ENCODE measurements around the gene PLAAT4.
"Not testable (repeated sequence)": the region's sequence is repeated elsewhere in the genome, so short reads cannot be mapped to it uniquely, and the experiment has no call there.

The PLAAT4 gene

DNA sequence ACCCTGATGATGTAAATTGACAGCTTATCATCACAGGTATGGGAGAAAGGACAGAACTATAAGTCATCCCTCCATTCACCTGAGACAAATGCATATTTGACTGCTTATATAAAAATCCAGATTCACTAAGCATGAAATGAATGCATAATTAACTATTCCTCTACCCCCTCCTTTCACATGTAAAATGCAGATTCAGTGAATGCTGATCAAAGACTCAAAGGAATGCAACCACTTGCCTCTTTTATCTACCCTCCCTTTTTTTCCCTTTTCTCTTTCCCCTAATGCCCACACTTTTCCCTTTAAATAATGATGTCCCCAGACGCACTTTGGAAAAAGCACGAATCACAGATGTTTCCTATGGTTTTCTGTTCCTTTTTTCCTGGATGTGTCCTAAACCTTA, 4.5 kb upstream of the PLAAT4 start:
- H3K4me3 ChIP-seq (ENCODE audit: low read length): no peak overlapping the region
- TF ChIP-seq, protein P1, sequence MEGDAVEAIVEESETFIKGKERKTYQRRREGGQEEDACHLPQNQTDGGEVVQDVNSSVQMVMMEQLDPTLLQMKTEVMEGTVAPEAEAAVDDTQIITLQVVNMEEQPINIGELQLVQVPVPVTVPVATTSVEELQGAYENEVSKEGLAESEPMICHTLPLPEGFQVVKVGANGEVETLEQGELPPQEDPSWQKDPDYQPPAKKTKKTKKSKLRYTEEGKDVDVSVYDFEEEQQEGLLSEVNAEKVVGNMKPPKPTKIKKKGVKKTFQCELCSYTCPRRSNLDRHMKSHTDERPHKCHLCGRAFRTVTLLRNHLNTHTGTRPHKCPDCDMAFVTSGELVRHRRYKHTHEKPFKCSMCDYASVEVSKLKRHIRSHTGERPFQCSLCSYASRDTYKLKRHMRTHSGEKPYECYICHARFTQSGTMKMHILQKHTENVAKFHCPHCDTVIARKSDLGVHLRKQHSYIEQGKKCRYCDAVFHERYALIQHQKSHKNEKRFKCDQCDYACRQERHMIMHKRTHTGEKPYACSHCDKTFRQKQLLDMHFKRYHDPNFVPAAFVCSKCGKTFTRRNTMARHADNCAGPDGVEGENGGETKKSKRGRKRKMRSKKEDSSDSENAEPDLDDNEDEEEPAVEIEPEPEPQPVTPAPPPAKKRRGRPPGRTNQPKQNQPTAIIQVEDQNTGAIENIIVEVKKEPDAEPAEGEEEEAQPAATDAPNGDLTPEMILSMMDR (conservative IDR thresholded peaks at IDR 0.05; ENCODE audit: low read depth, low read length): no peak
- no peak for DNase-seq (ENCODE audit: low read depth)

DNA sequence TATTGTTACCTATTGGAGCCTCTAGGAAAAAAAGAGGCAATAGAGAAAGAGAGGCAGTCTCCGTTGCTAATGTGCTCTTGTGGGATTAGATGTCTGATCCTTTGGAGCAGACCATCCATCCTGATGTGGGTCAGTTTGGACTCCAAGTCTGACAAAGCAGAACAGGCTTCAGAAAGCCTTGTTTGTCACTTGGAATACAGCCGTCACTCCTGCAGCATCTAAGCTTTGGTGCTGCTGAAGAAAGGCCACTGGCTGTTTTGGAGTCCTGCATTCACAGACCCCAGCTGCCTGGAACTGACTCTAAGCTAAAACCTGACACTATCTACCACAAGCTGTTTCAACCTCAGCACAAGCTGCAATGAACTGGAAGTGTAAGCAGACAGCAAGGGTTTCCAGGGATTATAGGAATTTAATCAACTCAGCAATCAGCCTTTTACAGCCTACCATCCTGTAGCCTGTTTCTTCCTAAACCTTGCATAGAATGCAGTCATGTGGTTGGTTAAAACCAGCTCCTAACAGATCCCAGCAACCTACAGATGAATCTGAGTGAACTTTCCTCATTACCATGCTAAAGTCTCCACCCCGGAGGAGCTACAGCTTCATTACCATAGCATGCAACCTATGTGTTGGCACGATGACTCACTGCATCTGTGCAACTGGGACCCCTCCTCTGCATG, 3.7 kb upstream of the PLAAT4 start:
- H3K4me3 ChIP-seq (ENCODE audit: low read length): no peak overlapping the region
- TF ChIP-seq, protein P1 (conservative IDR thresholded peaks at IDR 0.05; ENCODE audit: low read depth, low read length): no peak
- peak; percentile 18 for DNase-seq (ENCODE audit: low read depth)

DNA sequence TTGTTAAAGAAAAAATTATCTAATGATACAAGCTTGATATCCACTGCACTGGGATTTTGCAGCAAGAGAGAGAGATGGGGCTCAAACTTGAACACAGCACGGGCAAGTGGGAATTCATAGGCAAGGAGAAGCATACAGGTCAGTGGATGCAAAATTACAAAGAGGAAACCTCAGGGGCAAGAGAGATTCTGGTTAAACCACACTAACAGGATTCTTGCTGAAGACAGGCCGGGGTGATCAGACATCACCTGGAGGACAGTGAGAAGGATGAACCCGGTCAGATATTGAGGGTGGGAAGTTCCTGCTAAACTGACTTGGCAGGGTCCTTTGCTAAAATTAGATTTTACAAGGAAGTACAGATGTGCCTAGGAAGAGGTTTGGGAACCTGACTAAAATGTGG, 2.5 kb upstream of the PLAAT4 start:
- DNase-seq (ENCODE audit: low read depth): no peak
- no peak overlapping the region for H3K4me3 ChIP-seq (ENCODE audit: low read length)
- TF ChIP-seq, protein P1 (conservative IDR thresholded peaks at IDR 0.05; ENCODE audit: low read depth, low read length): no peak

DNA sequence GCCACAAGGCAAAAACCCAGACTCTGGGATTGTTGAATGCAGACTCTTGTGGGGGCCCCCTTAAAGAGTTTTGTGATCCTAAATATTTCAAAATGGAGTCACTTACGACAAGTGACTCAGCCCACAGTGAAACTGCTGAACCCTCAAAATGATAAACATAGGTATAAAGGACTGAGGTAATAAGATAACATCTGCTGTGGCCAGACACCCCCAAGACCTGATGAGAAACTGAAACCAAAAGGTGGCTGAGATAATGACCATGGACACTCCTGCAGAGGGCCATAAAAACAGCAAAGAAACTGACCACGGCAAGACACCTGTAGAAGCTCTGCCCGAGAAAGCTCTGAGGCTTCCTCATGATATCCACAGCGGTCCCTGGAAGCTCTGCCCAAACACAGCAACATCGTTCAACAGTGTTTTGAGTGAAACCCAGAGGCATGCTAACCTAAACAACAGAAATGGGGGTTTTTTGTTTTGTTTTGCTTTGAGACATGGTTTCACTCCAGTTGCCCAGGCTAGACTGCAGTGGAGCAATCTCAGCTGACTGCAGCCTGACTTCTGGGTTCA, 1.6 kb upstream of the PLAAT4 start:
- no peak overlapping the region for H3K4me3 ChIP-seq (ENCODE audit: low read length)
- TF ChIP-seq, protein P1 (conservative IDR thresholded peaks at IDR 0.05; ENCODE audit: low read depth, low read length): no peak
- DNase-seq (ENCODE audit: low read depth): no peak

DNA sequence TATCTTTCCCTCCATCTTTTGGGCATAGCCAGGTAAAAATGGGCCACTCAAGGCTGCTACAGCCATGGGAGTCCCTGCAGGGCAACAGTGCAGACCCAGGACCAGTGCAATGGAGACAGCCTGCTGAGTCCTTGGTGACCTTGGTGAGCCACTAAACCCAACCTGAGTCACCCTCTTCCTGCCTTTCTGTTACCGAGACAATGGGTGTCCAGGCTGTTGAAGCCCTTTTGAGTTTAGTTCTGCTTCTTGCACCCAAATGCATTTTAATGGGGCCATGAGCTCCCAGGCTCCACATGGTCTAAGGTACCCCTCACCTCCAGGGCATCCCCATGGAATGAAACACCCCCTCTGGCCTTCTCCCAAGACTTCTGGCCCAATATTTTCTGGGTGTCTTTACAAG, 874 bp upstream of the PLAAT4 start:
- DNase-seq (ENCODE audit: low read depth): no peak
- TF ChIP-seq, protein P1 (conservative IDR thresholded peaks at IDR 0.05; ENCODE audit: low read depth, low read length): no peak
- no peak overlapping the region for H3K4me3 ChIP-seq (ENCODE audit: low read length)

DNA sequence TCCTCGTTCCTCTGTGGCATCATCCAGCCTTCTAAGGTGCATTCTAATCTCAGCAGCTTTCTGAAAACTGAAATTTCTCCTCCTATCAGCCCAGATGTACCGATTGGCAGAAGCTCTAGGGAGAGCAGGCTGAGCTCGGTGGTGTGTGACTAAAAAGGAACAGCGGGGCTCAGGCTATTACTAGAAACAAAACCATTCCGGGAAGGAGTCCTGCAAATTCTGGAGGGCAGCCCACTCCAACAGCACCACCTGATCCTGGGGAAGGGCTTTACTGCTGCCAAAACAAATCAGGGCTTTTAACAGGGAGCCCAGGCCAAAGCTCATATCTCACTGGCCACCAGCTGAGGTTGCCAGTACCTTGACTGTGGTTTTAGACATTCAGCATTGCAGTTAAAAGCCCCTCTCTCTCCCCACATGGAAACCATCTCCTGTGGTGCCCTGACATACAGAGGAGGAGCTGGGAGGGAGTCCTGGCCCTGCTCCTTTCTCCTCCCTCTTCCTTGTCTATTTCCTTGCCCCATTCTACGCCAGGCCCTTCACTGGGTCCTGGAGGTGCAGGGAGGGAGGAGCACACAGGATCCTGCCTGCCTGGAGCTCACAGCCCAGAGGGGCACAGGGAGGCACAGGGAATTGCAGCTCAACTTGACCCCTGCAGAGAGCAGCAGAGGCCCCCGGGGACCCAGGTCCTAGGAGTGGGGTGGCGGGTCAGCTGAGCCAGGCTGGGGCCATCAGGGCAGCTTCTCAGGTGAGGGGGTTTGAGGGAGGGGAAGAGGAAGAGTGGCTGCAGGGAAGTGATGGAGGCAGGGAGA, 889 bp downstream of the PLAAT4 start:
- TF ChIP-seq, protein P1 (conservative IDR thresholded peaks at IDR 0.05; ENCODE audit: low read depth, low read length): no peak
- no peak for DNase-seq (ENCODE audit: low read depth)
- H3K4me3 ChIP-seq (ENCODE audit: low read length): no peak overlapping the region

DNA sequence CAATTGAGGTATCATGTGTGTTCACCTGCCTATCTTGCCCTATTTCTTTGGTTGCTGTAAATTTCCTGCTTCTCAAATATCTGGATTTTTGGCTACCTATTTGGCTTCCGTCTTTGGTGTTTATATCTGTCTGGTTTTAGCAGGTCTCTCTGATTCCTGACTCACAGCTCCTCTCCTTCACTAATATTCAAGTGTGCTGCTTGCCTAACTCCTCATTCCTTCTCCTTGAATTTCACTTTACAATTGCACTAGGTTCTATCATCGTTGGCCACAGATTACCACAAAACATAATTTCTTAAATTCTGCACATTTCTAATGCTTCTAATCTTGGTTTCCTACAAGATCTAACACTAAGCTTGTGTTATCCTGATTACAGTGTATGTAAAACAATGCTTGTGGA, 5.9 kb downstream of the PLAAT4 start:
- not testable (repeated sequence) for DNase-seq (ENCODE audit: low read depth); H3K4me3 ChIP-seq (ENCODE audit: low read length)

Measured in retinal pigment epithelial cell (primary cell).